K562 (cell line): ENCODE data around the gene NPIPB6. TPM values are rescaled to one million over a fixed set of nuclear protein-coding genes. Genes with fewer than 3 reads are reported as not detected.

ENCODE experiments used
- ATAC-seq: fragments of 200-7000 bp; cut with Tn5 transposase; 3 replicates; pipeline ENCODE4 v1.9.1; 2020; ENCODE audit warnings: moderate library complexity
- BruUV-seq: library from RNA; stranded (reverse); fragments of 400-500 nt; replicated peaks from 2 replicates; lab custom pipeline; 2021; lab: Mats Ljungman, UMichigan
- CTCF ChIA-PET: fragments of 300-600 bp; formaldehyde crosslinking; extraction: SDS; loops from one replicate; lab custom pipeline; 2021; ENCODE audit warnings: low intra/inter-chr PET ratio; lab: Yijun Ruan, JAX
- POLR2A ChIA-PET: fragments of 300-600, 350-650 bp; sonication (Branson Sonifier 250); formaldehyde crosslinking; extraction: SDS; loops from one replicate; lab custom pipeline; 2021; ENCODE audit warnings: antibody characterized with exemption, inconsistent platforms; lab: Yijun Ruan, JAX
- DNase-seq, 4 experiments: peaks; one replicate each; pipeline versions ENCODE4 v3.0.0 to v3.0.0-alpha.2; 2011 to 2018; ENCODE audit warnings: low spot score in 3 of 4, mixed read lengths in 3 of 4; ENCODE audit errors: extremely low read depth in 1 of 4
- FAIRE-seq: peaks from 2 replicates; lab custom pipeline; 2011; peaks lifted over from hg19 to GRCh38; lab: Jason Lieb, UNC
- H2AFZ ChIP-seq: 2 replicates; pipeline ENCODE4 v1.6.0; 2011; ENCODE audit warnings: low read depth, low read length, control low read depth, inconsistent platforms
- H3K27ac ChIP-seq: fragments of 200-600 bp; 3 replicates; pipeline ENCODE4 v1.8.0; 2011; ENCODE audit warnings: low read depth, mild to moderate bottlenecking, control low read depth, inconsistent platforms, low read length, moderate library complexity, mixed read lengths; ENCODE audit errors: extremely low read depth
- H3K27me3 ChIP-seq, 2 experiments: fragments of 300-600 bp in 1 of 2; 2 replicates in 1 of 2; 3 replicates in 1 of 2; pipeline versions ENCODE4 v1.6.0 to v1.8.0; 2011; ENCODE audit warnings: inconsistent platforms in 2 of 2, low read length in 2 of 2, mild to moderate bottlenecking in 1 of 2, mixed read lengths in 1 of 2, moderate library complexity in 1 of 2; ENCODE audit not compliant: control insufficient read depth in 2 of 2, insufficient read depth in 2 of 2
- H3K36me3 ChIP-seq: fragments of 300-600 bp; 3 replicates; pipeline ENCODE4 v1.8.0; 2011; ENCODE audit warnings: mild to moderate bottlenecking, low read length, inconsistent platforms; ENCODE audit not compliant: control insufficient read depth, insufficient read depth
- H3K4me1 ChIP-seq, 2 experiments: fragments of 200-600 bp in 1 of 2; replicated peaks in 1 of 2; 2 replicates in 1 of 2; 3 replicates in 1 of 2; pipeline versions ENCODE4 v1.5.1 to v1.8.0; 2011; ENCODE audit warnings: inconsistent platforms in 2 of 2, low read length in 2 of 2, mild to moderate bottlenecking in 1 of 2, mixed read lengths in 1 of 2, moderate library complexity in 1 of 2; ENCODE audit not compliant: control insufficient read depth in 2 of 2, insufficient read depth in 2 of 2
- H3K4me2 ChIP-seq: 2 replicates; pipeline ENCODE4 v1.6.1; 2011; ENCODE audit warnings: low read length, control low read depth, inconsistent platforms, mixed read lengths; ENCODE audit not compliant: insufficient read depth
- H3K4me3 ChIP-seq: fragments of 200-600 bp; sonication (generic), shearing (Covaris generic); 2 replicates; pipeline ENCODE4 v1.5.1; 2016; ENCODE audit warnings: control low read depth, inconsistent platforms
- H3K79me2 ChIP-seq: fragments of 200-600 bp; 3 replicates; pipeline ENCODE4 v1.8.0; 2011; ENCODE audit warnings: low read length, inconsistent platforms; ENCODE audit not compliant: control insufficient read depth, insufficient read depth
- H3K9ac ChIP-seq, 2 experiments: 2 replicates each; pipeline versions ENCODE4 v1.6.0 to v1.6.1; 2011; ENCODE audit warnings: low read depth in 2 of 2, low read length in 2 of 2, control low read depth in 1 of 2, inconsistent platforms in 1 of 2, mild to moderate bottlenecking in 1 of 2, mixed read lengths in 1 of 2; ENCODE audit not compliant: insufficient read depth in 1 of 2
- H3K9me1 ChIP-seq: one replicate; pipeline ENCODE4 v1.6.0; 2011; ENCODE audit warnings: inconsistent platforms, mild to moderate bottlenecking, low read length, moderate library complexity; ENCODE audit not compliant: control insufficient read depth, insufficient read depth
- H3K9me3 ChIP-seq: replicated peaks from 2 replicates; pipeline ENCODE4 v1.5.1; 2011; ENCODE audit warnings: low read depth, low read length, inconsistent platforms; ENCODE audit not compliant: control insufficient read depth, insufficient read depth
- H4K20me1 ChIP-seq: replicated peaks from 2 replicates; pipeline ENCODE4 v1.6.1; 2011; ENCODE audit warnings: low read length, inconsistent platforms, mixed read lengths; ENCODE audit not compliant: control insufficient read depth, insufficient read depth
- BRF1 ChIP-seq: IDR thresholded peaks from 3 replicates; pipeline ENCODE4 v1.6.1; 2011; ENCODE audit warnings: borderline replicate concordance, mild to moderate bottlenecking; ENCODE audit not compliant: insufficient read length; ENCODE audit errors: extremely low read depth
- DPF2 ChIP-seq: fragments of 450-650 bp; IDR thresholded peaks from 2 replicates; pipeline ENCODE4 v1.6.1; 2016
- E2F8 ChIP-seq: fragments of 450-650 bp; IDR thresholded peaks from 2 replicates; pipeline ENCODE4 v1.7.1; 2018; ENCODE audit warnings: mild to moderate bottlenecking, low read depth; ENCODE audit not compliant: partially characterized antibody
- FOXA3 ChIP-seq, 2 experiments: fragments of 450-650 bp in 1 of 2; sonication (generic) in 1 of 2; formaldehyde crosslinking; IDR thresholded peaks in 1 of 2; conservative IDR thresholded peaks in 1 of 2; 2 replicates each; pipeline versions ENCODE4 v1.4.0 to v1.8.0; 2020 to 2022; ENCODE audit warnings: mild to moderate bottlenecking in 2 of 2, missing genetic modification reagents in 1 of 2
- MTA2 ChIP-seq: fragments of 450-650 bp; IDR thresholded peaks from 2 replicates; pipeline ENCODE4 v1.6.1; 2016; ENCODE audit warnings: low read depth
- SNIP1 ChIP-seq: fragments of 450-650 bp; IDR thresholded peaks from 2 replicates; pipeline ENCODE4 v1.7.1; 2017; ENCODE audit warnings: low read depth, mild to moderate bottlenecking
- SOX6 ChIP-seq: fragments of 450-650 bp; IDR thresholded peaks from 2 replicates; pipeline ENCODE4 v1.6.1; 2014; ENCODE audit warnings: mild to moderate bottlenecking
- TCF7 ChIP-seq: sonication (generic); IDR thresholded peaks from 2 replicates; pipeline ENCODE4 v1.6.1; 2016; ENCODE audit warnings: antibody characterized with exemption, borderline replicate concordance
- ZFP30 ChIP-seq: fragments of 250-450 bp; sonication (Bioruptor Pico); IDR thresholded peaks from 2 replicates; pipeline ENCODE4 v1.8.0; 2022; ENCODE audit warnings: moderate library complexity, mild to moderate bottlenecking, inconsistent platforms, borderline replicate concordance
- WGBS: fragments of 100-300 bp; shearing (Covaris generic); methylation state at CpG from one replicate; pipeline ENCODE4 v1.1.6; 2016; ENCODE audit warnings: low coverage, mixed read lengths; ENCODE audit not compliant: insufficient coverage; ENCODE audit errors: missing lambda C conversion rate; 5-methylcytosine and 5-hydroxymethylcytosine counted together
- in situ Hi-C: fragments of 300-500 bp; cut with MboI; formaldehyde crosslinking; loops from 4 replicates; pipeline ENCODE4 v1.15.0; 2018; ENCODE audit warnings: inconsistent platforms, mixed read lengths
- intact Hi-C: fragments of 100-400 bp; cut with micrococcal nuclease; formaldehyde crosslinking; loops from 2 replicates; pipeline ENCODE4 v1.14.2; 2022
- polyA plus RNA-seq, 8 experiments: library from polyadenylated mRNA; depleted of rRNA in 4 of 8; stranded (reverse) in 5 of 8; unstranded in 3 of 8; fragments of >200 nt; fragmentation: Nextera tagmentation in 2 of 8; fragmentation: Illumina TruSeq in 1 of 8; extraction: Ambion mirVana in 2 of 8; extraction: Trizol in 1 of 8; gene quantifications; 2 replicates each; pipeline versions ENCODE4 v1.2.1 to v1.2.3, GENCODE V29; 2011 to 2014; ENCODE audit warnings: inconsistent platforms in 1 of 8, missing spikeins in 1 of 8
- total RNA-seq, 7 experiments: library from RNA; depleted of rRNA in 6 of 7; stranded (reverse); fragments of >200 nt in 6 of 7; fragmentation: Illumina TruSeq in 2 of 7; extraction: Trizol in 2 of 7; gene quantifications; 2 replicates each; pipeline versions ENCODE4 v1.2.1 to v1.2.3, GENCODE V29; 2011 to 2021; ENCODE audit warnings: low replicate concordance in 1 of 7
- TF ChIP-seq, protein P1 (sequence below): fragments of 250-450 bp; sonication (Bioruptor Pico); IDR thresholded peaks from 2 replicates; pipeline ENCODE4 v1.4.0; 2020; ENCODE audit warnings: mild to moderate bottlenecking, moderate library complexity
- TF ChIP-seq, protein P2 (sequence below): sonication (generic); formaldehyde crosslinking; IDR thresholded peaks from 2 replicates; pipeline ENCODE4 v1.8.1; 2023; ENCODE audit warnings: mild to moderate bottlenecking, missing genetic modification reagents
- TF ChIP-seq, protein P3 (sequence below): IDR thresholded peaks from 2 replicates; pipeline ENCODE4 v1.6.1; 2016; ENCODE audit warnings: missing genetic modification characterization, missing compliant biosample characterization

The NPIPB6 gene
- total and polyA plus RNA-seq, 9 of the 15 experiments (the other 6 are each of a cell fraction or from before 2014, with no cell fraction given), result 0.03 to 0.91 (median 0.40) TPM; not detected in 1

DNA sequence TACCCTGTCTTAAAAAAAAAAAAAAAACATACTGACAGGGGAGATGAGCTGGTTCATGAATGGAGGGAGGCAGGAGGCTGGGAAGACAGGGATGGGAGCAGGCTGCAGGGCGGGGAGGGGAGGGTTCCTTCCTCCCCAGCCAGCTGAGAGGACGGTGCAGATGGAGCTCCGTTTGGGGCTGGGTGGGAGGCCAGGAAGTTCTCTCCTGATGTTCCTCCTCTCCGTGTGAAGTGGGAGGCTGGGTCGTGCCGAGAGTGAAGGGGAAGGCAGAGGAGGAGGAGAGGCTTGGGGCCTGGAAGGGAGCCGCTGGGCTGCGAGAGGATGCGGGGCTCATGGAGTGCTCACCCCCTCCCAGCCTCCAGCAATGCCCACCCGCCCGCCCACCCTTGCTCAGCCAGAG is 49.7 kb downstream of the NPIPB6 start (continued):
- TF ChIP-seq E2F8 (no peak), BRF1 (no peak), DPF2 (no peak), TCF7 (no peak), SOX6 (no peak)

GRCh38 chr16:28312327-28312726 is 51.0 kb downstream of the NPIPB6 start:
- Histone ChIP-seq H3K9me1 (no peaks in the 10 kb centered on the region), H3K4me2 (no peak overlapping the region), H2AFZ (no peak overlapping the region), H3K36me3 (no peaks in the 10 kb centered on the region), H3K27ac (no peak overlapping the region), H3K9me3 (no peaks in the 10 kb centered on the region), H3K27me3 (peaks cover 6 to 41% of the 10 kb centered on the region in 2 experiments; a peak in 4 of 5 replicates), H3K79me2 (no peaks in the 10 kb centered on the region), H3K4me1 (peaks cover 0 to 15% of the 10 kb centered on the region in 2 experiments; a peak in 2 of 5 replicates), H3K9ac (0 out of 4 replicates have a peak overlapping the region, but pooled peaks of 1 of the 2 experiments have one; percentile 52), H4K20me1 (peaks cover 8% of the 10 kb centered on the region), H3K4me3 (no peak overlapping the region)
- TF ChIP-seq, protein P1, sequence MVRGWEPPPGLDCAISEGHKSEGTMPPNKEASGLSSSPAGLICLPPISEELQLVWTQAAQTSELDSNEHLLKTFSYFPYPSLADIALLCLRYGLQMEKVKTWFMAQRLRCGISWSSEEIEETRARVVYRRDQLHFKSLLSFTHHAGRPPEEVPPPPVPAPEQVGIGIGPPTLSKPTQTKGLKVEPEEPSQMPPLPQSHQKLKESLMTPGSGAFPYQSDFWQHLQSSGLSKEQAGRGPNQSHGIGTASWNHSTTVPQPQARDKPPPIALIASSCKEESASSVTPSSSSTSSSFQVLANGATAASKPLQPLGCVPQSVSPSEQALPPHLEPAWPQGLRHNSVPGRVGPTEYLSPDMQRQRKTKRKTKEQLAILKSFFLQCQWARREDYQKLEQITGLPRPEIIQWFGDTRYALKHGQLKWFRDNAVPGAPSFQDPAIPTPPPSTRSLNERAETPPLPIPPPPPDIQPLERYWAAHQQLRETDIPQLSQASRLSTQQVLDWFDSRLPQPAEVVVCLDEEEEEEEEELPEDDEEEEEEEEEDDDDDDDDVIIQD (CRISPR knock-in tag), result no peak
- TF ChIP-seq, protein P2, sequence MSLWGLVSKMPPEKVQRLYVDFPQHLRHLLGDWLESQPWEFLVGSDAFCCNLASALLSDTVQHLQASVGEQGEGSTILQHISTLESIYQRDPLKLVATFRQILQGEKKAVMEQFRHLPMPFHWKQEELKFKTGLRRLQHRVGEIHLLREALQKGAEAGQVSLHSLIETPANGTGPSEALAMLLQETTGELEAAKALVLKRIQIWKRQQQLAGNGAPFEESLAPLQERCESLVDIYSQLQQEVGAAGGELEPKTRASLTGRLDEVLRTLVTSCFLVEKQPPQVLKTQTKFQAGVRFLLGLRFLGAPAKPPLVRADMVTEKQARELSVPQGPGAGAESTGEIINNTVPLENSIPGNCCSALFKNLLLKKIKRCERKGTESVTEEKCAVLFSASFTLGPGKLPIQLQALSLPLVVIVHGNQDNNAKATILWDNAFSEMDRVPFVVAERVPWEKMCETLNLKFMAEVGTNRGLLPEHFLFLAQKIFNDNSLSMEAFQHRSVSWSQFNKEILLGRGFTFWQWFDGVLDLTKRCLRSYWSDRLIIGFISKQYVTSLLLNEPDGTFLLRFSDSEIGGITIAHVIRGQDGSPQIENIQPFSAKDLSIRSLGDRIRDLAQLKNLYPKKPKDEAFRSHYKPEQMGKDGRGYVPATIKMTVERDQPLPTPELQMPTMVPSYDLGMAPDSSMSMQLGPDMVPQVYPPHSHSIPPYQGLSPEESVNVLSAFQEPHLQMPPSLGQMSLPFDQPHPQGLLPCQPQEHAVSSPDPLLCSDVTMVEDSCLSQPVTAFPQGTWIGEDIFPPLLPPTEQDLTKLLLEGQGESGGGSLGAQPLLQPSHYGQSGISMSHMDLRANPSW (CRISPR knock-in tag), result no peak
- TF ChIP-seq, protein P3, sequence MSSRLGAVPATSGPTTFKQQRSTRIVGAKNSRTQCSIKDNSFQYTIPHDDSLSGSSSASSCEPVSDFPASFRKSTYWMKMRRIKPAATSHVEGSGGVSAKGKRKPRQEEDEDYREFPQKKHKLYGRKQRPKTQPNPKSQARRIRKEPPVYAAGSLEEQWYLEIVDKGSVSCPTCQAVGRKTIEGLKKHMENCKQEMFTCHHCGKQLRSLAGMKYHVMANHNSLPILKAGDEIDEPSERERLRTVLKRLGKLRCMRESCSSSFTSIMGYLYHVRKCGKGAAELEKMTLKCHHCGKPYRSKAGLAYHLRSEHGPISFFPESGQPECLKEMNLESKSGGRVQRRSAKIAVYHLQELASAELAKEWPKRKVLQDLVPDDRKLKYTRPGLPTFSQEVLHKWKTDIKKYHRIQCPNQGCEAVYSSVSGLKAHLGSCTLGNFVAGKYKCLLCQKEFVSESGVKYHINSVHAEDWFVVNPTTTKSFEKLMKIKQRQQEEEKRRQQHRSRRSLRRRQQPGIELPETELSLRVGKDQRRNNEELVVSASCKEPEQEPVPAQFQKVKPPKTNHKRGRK (tag), result no peak
- TF ChIP-seq MTA2 (no peak), FOXA3 (CRISPR knock-in tag; conservative IDR thresholded peaks at IDR 0.05 in 1 of 2, IDR thresholded peaks at IDR 0.05 in 1 of 2) (no peak), ZFP30 (no peak), SNIP1 (no peak)
- ChIA-PET POLR2A (interaction anchor here (0.9 to 1.1 kb wide), 2 partner anchors 8 to 13 kb away, joined by 3 to 4 read pairs; no protein-coding TSS in a partner anchor), CTCF (no interaction called here)
- whole genome bisulfite sequencing, result 19% methylated on average over 9 of the region's 10 CpGs
- intact Hi-C loops, result no loop called here
- BruUV-seq, result no TSS peak
- ATAC-seq, result no peak
- DNase-seq, result no peak
- in situ Hi-C loops, result no loop called here
- no peak for FAIRE-seq
